Kidney tubule cell (primary cell): ENCODE measurements around the gene STRA8.

Source experiments
- DNase-seq: peaks from one replicate; pipeline ENCODE4 v3.0.0-alpha.2; 2018; ENCODE audit warnings: low spot score

STRA8 gene

GRCh38 chr7:135269921-135270320, 36.3 kb downstream of the STRA8 start:
- no peak for DNase-seq

- no peak for DNase-seq
Measured at GRCh38 chr7:135270577-135271254, 37.1 kb downstream of the STRA8 start.

GRCh38 chr7:135271255-135271615, 37.6 kb downstream of the STRA8 start:
- DNase-seq = no peak

GRCh38 chr7:135272303-135272702, 38.7 kb downstream of the STRA8 start:
- DNase-seq = no peak

GRCh38 chr7:135273581-135273980, 39.9 kb downstream of the STRA8 start:
- no peak for DNase-seq

DNA sequence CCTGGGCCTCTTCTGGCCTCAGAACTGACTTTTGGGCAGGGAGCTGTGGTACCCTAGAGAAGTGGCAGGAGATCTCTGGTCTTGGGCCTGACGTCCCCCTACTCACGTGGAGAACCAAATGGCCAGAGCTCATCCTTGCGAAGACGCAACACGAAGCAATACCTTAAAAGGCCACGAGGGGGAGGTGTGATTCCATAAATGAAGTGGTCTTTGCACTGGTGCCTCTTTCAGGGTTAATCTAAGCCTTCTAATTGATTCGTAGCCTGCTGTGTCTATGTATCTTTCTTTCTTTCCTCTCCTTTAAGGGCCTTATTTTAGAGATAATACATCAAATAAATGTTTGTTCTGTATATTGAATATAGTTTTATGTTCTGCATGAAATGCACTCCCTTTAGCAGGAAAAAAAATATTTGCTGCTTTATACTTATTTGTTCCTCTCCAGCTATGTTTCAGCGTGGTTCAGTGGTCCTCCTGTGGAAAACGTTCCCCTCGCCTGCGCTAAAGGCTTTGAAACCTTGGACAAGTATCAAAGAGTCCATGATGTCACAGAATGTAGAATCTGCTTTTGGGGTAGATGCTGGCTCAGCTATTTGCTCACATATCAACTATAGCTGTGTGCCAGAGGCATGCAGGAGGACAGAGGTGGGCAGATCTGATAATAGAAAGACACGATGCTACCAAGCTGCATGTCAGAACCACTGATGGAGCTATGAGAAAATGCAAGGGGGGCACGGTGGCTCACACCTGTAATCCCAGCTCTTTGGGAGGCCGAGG, 41.0 kb downstream of the STRA8 start:
- DNase-seq = peak; percentile 73

DNA sequence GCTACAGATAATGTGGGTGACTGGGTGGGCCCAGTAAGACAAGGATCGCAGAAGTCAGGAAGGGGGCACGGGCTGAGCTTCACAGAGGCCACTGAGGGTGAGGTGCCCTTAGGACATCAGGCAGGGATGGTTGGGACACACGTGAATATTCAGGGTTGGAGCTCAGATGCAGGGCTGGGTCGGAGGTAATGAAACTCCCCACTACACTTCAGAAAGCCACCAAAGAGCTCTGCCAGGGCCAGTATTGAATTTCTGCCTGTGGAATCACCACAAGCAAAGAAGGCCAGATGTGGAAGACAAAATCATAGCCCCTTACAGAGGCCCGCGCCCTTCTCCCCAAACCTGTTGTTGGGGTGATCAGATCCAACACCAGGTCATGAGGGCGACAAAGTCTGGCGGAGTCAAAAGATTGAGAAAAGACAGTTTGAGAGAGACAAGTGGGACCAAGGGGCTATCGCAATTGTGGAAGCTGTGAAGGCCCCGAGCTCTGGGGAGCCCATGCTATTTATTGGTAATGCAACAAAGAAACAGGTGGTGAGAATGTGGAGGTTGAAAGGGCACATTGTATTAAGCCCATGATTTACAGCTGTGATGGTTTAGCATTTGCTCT, 42.4 kb downstream of the STRA8 start:
- no peak for DNase-seq

GRCh38 chr7:135277161-135277560, 43.5 kb downstream of the STRA8 start:
- no peak for DNase-seq

DNA sequence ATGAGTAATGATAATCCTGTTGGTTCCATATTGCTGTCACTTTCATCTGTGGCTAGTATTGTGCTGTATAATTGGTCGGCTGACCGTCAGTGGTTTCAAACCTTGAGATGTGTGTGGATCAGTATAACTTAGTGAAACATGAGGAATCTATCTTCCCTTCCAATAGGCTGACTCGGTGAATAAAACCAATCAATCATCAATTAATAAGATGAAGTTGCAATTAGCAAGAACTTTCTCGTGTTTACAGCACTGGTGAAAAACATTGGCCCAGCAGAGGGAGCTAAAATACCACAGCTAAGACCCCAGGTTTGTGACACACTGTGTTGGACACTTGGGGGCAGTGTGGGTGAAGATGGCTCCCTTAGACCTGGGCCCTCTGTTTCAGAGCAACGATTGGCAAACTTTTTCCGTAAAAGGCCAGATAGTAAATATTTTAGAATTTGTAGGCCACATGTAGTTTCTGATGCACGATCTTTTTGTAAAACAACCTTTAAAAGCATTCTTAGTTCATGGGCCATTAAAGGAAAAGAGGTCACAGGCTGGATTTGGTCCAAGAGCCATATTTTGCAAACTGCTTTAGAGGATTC, 47.8 kb downstream of the STRA8 start:
- peak; percentile 83 for DNase-seq

DNA sequence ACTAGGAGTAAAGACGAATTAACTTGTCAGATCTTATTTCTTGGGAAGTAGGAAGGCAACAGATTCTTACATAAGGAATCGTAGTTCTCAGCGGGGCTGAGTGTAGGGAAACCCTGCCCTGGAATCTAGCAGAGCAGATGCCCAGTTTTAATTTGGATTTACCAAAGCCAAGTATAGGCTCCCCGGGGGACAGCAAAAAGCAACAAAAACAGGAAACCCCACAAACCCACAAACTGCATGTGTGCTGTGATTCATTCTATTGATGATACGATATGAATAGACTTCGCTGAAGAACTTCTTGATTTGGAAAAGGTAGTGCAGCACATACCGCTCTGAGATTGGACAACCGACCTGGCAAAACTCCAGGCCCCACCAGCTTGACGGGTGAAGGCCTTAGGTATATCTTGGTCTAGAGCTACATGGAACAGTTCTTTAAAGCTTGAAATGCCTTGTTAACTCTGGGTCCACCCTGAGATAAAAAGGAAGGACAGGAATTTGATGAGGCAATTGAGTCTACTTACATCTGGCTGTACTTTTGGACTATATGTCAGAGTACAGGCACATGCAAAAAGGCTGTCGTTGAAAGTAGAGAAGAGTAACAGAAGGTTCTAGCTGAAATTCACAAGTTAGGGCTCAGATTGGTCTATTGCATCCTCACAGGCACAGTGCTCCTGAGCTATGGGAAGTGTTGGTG, 49.1 kb downstream of the STRA8 start:
- no peak for DNase-seq

DNA sequence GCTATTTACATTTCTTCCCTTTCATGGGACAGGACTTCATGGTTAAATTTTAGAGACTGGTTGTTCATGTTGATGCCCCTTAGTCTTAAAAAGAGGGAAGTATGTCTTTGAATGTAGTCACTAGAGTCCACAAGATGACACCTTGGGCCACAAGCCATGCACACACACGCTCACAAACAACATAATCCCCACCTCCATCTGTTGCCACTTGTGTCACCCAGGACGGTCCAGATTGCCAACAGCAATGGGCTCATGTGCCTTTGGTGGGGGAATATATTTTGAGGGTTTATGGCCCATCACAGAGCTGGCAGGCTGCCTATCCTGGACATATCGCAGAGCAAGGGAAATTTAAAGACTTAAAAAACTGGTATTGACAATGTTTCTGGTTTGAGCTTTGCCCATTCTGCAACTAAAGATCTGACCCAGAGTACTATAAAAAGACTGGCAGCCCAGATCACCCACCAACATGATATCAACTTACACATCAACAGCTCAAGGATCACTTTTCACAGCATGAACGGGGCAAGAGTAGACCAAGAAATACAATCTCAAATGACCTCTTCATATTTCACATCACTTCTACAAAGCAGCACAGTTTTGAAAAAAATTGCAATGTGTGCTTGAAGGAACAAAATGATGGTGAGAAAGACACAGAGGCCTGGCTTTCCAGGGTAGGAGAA, 50.5 kb downstream of the STRA8 start:
- no peak for DNase-seq

DNA sequence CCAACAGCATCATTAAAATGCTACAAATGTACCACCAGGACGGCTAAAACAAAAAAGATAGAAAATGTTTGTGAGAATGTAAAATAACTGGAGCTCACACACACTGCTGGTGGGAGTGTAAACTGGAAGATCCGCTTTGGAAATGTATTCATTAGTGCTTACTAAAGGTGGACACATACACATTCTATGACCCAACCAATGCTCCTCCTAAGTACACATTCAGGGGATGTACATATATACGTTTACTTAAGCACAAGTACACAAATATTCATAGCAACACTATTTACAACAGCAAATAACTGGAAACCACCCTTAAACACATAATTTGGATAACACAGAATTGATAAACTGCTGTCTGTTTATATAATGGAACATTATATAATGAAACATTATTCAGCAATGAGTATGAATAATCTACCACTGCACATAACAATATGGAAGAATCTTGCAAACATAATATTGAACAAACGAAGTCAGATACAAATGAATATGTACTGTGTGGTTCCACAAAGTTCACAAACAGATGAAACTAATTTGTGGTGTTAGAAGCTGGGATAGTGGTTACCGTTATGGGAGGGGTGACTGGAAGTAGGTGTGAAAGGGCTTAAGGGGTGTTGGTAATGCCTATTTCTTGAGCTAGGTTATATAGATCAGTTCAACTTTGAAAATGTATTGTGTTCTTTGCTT, 52.1 kb downstream of the STRA8 start:
- no peak for DNase-seq

DNA sequence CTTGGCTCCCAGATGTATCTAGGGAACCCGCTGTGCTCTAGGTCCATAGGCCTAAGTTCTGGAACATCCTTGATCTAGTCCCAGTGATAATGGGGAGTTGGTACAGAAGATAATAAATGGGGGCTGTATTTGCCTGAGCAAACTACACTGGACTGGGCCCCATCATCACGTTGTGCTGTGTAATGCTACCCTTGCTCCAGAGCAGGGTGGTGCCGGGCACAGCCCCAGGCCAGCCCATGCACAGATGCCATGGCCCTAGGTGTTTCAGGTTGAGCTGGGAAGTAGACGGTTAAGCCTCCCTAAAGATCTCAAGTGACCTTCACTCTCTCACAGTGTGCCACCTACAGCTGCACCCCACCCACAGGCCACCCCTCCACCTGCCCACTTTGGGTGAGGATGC, 53.2 kb downstream of the STRA8 start:
- no peak for DNase-seq

DNA sequence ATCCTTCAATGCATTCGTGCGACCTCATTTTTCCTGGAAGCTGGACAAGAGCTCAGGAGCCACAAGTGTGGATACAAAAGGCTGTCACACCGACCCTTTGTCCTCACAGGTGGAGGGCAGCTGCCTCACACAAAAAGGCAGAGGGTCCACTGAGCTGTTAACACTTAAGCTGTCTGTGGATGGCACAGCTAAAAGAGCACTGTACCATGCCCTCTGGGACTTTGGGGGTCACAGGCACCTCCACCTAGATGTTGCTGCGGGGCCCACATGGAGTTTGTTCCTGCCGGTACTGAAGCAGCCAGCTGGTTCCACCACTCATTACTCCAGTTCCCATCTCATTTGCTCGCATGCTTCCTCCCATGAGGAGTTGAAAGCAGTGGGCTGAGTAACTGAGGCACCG, 57.0 kb downstream of the STRA8 start:
- DNase-seq = no peak

DNA sequence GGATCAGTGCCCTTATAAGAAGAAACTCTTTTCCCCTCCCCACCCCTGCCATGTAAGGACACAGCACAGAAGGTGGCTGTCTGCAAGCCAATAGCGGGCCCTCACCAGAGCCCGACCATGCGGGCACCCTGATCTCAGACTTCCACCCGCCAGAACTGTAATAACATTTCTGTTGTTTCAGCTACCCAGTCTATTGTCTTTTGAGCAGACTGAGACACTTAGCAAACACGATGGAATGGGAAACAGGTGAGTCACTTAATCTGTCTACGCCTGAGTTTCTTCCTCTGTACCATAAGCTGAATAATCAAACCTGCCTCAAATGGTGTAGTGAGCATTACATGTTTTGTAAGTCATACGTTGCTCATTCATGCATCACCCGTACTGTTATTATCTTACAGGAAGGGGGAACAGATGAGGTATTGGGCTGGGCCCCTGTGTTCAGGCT, 58.2 kb downstream of the STRA8 start:
- peak; percentile 98 for DNase-seq

- no peak for DNase-seq
Measured at GRCh38 chr7:135299235-135299634, 65.6 kb downstream of the STRA8 start.

GRCh38 chr7:135300913-135301765, 67.5 kb downstream of the STRA8 start:
- DNase-seq = peak; percentile 23
